GM10248 (cell line): Measurements from ENCODE around the gene RUNDC1.

Experiments used
- CTCF ChIA-PET: fragments of 300-600 bp; sonication (Branson Sonifier 250); formaldehyde crosslinking; extraction: SDS; loops from one replicate; lab custom pipeline; 2021; ENCODE audit warnings: antibody characterized with exemption; lab: Yijun Ruan, JAX
- POLR2A ChIA-PET: fragments of 350-650 bp; sonication (Branson Sonifier 250); formaldehyde crosslinking; extraction: SDS; loops from one replicate; lab custom pipeline; 2020; ENCODE audit warnings: antibody characterized with exemption; lab: Yijun Ruan, JAX
- DNase-seq: peaks from one replicate; pipeline ENCODE4 v3.0.0; 2012; ENCODE audit errors: extremely low spot score
- TF ChIP-seq, protein P1 (sequence below): IDR thresholded peaks from 2 replicates; pipeline ENCODE4 v1.5.1; 2012; ENCODE audit warnings: mild to moderate bottlenecking, low read depth; ENCODE audit errors: extremely low read depth, missing control alignments, control extremely low read depth

The RUNDC1 gene

GRCh38 chr17:43034894-43035293 lies 54.5 kb downstream of the RUNDC1 start:
- ChIA-PET POLR2A (no interaction called here), CTCF (interaction anchor here (1.0 to 3.0 kb wide), 2 partner anchors 11 to 24 kb away, joined by 3 to 11 read pairs; no protein-coding TSS in a partner anchor)
- TF ChIP-seq, protein P1, sequence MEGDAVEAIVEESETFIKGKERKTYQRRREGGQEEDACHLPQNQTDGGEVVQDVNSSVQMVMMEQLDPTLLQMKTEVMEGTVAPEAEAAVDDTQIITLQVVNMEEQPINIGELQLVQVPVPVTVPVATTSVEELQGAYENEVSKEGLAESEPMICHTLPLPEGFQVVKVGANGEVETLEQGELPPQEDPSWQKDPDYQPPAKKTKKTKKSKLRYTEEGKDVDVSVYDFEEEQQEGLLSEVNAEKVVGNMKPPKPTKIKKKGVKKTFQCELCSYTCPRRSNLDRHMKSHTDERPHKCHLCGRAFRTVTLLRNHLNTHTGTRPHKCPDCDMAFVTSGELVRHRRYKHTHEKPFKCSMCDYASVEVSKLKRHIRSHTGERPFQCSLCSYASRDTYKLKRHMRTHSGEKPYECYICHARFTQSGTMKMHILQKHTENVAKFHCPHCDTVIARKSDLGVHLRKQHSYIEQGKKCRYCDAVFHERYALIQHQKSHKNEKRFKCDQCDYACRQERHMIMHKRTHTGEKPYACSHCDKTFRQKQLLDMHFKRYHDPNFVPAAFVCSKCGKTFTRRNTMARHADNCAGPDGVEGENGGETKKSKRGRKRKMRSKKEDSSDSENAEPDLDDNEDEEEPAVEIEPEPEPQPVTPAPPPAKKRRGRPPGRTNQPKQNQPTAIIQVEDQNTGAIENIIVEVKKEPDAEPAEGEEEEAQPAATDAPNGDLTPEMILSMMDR = no peak
- DNase-seq = no peak

- POLR2A ChIA-PET = no interaction called here
- CTCF ChIA-PET = interaction anchor here (1.0 to 1.3 kb wide), 2 partner anchors 10 to 15 kb away, joined by 3 read pairs; no protein-coding TSS in a partner anchor
- DNase-seq = no peak
- TF ChIP-seq, protein P1 = no peak
Observed at GRCh38 chr17:43039646-43040045, 59.3 kb downstream of the RUNDC1 start.

DNA sequence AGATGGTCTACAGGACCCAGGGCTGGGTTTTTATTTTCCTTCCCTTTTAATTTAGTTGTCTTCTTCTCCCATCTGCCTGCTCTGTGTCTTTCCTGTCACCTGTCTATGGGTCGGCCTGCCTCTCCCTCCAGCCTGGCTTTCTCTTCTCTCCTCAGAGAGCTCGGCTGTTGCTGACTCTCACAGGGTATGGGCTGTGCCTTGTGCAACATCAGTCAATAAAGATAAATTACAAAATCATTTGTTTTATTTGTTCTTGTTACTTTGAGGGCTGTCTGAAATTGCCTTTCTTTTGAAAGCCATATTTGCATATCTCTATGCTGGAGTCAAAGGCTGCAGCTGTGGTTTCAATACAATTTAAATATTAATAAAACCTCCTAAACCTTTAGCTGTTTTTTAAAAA lies 60.3 kb downstream of the RUNDC1 start:
- DNase-seq = no peak
- ChIA-PET POLR2A (no interaction called here), CTCF (interaction anchor here (1.3 kb wide), 1 partner anchor 11 kb away, joined by 3 read pairs; no protein-coding TSS in a partner anchor)
- TF ChIP-seq, protein P1 = no peak

- ChIA-PET POLR2A (no interaction called here), CTCF (interaction anchor here (1.2 to 1.5 kb wide), 2 partner anchors 18 to 112 kb away, joined by 3 to 7 read pairs; no protein-coding TSS in a partner anchor)
- TF ChIP-seq, protein P1 = no peak
- no peak for DNase-seq
Observed at GRCh38 chr17:43042025-43042628, 61.8 kb downstream of the RUNDC1 start.
